ENCODE data around the gene CCDC77.
"Not testable (repeated sequence)": the region's sequence is repeated elsewhere in the genome, so short reads cannot be mapped to it uniquely, and the experiment has no call there.

Gene CCDC77

DNA sequence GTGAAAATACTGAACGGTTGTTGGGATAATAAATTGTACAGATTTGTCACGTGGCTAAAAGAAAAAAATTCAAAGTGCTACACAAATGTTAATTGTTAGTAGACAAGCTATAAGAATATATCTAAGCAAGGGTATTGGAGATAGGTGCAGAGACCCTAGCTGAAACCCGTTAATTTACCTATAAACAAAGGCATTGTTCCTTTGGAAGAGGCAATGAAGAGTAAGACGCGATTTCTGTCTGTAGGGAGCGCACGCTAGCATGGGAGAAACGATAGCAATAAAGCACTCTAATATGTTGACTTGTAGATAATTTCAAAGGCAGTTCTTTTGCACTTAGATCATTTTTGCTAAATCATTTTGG, 565 bp downstream of the CCDC77 start:
- H3K4me1 ChIP-seq, result peaks cover 10% of the 10 kb centered on the region; the same call in 1 of the 2 replicates
- no peaks in the 10 kb centered on the region for H3K9me3 ChIP-seq
- H3K36me3 ChIP-seq, result peaks cover 7% of the 10 kb centered on the region
- peak; percentile 42 for DNase-seq
- peak overlapping the region; percentile 97 for H3K4me3 ChIP-seq (ENCODE audit: low read depth, low read length)
- TF ChIP-seq, protein P1, sequence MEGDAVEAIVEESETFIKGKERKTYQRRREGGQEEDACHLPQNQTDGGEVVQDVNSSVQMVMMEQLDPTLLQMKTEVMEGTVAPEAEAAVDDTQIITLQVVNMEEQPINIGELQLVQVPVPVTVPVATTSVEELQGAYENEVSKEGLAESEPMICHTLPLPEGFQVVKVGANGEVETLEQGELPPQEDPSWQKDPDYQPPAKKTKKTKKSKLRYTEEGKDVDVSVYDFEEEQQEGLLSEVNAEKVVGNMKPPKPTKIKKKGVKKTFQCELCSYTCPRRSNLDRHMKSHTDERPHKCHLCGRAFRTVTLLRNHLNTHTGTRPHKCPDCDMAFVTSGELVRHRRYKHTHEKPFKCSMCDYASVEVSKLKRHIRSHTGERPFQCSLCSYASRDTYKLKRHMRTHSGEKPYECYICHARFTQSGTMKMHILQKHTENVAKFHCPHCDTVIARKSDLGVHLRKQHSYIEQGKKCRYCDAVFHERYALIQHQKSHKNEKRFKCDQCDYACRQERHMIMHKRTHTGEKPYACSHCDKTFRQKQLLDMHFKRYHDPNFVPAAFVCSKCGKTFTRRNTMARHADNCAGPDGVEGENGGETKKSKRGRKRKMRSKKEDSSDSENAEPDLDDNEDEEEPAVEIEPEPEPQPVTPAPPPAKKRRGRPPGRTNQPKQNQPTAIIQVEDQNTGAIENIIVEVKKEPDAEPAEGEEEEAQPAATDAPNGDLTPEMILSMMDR (IDR thresholded peaks at IDR 0.05; ENCODE audit: low read depth, low read length), result peak; percentile 41
- H3K27me3 ChIP-seq, result no peaks in the 10 kb centered on the region

DNA sequence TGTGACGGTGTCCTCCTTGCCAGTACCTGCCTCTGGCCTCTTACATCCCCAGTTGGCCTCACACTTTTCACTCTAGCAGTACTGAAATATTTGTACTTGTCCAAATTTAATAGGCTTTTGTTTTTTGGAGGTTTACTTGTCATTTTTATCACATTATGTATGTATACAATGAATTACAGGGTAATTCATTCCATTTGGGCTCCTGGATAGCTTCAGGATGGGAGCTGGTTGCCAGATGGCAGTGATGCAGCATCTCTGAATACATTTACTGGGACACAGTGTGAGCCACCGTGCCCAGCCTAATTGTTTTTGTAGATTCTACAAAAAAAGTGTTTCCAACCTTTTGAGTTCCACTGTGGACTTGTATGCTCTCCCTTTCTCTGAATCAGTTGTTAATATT, 13.4 kb downstream of the CCDC77 start:
- H3K9me3 ChIP-seq, result no peaks in the 10 kb centered on the region
- no peak for DNase-seq
- H3K4me1 ChIP-seq, result no peaks in the 10 kb centered on the region
- TF ChIP-seq, protein P1 (IDR thresholded peaks at IDR 0.05; ENCODE audit: low read depth, low read length), result no peak
- H3K27me3 ChIP-seq, result no peaks in the 10 kb centered on the region
- no peak overlapping the region for H3K4me3 ChIP-seq (ENCODE audit: low read depth, low read length)
- peaks cover 62% of the 10 kb centered on the region for H3K36me3 ChIP-seq

DNA sequence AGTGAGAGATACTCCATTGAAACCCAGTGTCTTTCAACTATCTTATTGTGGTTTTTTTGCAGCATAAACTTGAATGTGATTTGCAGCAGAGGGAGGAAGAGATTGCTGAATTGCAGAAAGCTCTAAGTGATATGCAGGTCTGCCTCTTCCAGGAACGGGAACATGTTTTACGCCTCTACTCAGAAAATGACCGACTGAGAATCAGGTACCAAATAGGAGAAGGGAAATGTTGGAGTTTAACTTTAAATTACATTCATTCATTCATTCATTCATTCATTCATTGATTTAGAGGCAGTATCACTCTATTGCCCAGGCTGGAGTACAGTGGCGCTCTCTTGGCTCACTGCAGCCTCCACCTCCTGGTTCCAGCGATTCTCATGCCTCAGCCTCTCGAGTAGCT, 17.0 kb downstream of the CCDC77 start:
- H3K27me3 ChIP-seq, result no peaks in the 10 kb centered on the region
- TF ChIP-seq, protein P1 (IDR thresholded peaks at IDR 0.05; ENCODE audit: low read depth, low read length), result no peak
- H3K9me3 ChIP-seq, result no peaks in the 10 kb centered on the region
- no peak for DNase-seq
- no peak overlapping the region for H3K4me3 ChIP-seq (ENCODE audit: low read depth, low read length)
- no peaks in the 10 kb centered on the region for H3K4me1 ChIP-seq
- peaks cover 52% of the 10 kb centered on the region for H3K36me3 ChIP-seq

DNA sequence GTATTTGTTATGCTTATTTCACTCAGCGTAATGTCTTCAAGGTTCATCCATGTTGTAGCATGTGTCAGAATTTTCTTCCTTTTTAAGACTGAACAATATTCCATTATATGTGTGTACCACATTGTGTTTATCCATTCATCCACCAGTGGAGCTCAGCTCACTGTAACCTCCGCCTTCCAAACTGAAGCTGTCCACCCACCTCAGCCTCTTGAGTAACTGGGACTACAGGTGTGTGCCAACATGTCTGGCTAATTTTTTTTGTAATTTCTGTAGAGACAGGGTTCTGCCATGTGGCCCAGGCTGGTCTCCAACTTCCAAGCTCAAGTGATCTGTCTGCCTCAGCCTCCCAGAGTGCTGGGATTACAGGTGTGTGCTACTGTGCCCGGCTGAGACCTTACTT, 21.1 kb downstream of the CCDC77 start:
- Histone ChIP-seq H3K4me1 (no peaks in the 10 kb centered on the region), H3K36me3 (peaks cover 36% of the 10 kb centered on the region), H3K4me3 (ENCODE audit: low read depth, low read length) (no peak overlapping the region), H3K9me3 (no peaks in the 10 kb centered on the region), H3K27me3 (no peaks in the 10 kb centered on the region)
- no peak for DNase-seq
- TF ChIP-seq, protein P1 (IDR thresholded peaks at IDR 0.05; ENCODE audit: low read depth, low read length), result no peak

DNA sequence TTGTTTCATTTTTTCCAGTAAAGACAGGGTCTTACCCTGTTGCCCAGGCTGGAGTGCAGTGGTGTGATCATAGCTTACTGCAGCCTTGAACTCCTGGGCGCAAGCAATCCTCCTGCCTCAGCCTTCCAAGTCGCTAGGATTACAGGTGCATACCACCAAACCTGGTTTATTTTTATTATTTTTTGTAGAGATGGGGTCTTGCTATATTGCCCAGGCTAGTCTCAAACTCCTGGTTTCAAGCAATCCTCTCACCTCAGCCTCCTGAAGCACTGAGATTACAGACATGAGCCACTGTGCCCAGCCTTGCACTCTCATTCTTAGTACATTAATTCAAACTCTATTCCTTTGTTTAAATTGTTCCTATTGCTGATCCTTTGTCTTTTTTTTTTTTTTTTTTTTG, 34.3 kb downstream of the CCDC77 start:
- peaks cover 70% of the 10 kb centered on the region for H3K36me3 ChIP-seq
- DNase-seq, result not testable (repeated sequence)

DNA sequence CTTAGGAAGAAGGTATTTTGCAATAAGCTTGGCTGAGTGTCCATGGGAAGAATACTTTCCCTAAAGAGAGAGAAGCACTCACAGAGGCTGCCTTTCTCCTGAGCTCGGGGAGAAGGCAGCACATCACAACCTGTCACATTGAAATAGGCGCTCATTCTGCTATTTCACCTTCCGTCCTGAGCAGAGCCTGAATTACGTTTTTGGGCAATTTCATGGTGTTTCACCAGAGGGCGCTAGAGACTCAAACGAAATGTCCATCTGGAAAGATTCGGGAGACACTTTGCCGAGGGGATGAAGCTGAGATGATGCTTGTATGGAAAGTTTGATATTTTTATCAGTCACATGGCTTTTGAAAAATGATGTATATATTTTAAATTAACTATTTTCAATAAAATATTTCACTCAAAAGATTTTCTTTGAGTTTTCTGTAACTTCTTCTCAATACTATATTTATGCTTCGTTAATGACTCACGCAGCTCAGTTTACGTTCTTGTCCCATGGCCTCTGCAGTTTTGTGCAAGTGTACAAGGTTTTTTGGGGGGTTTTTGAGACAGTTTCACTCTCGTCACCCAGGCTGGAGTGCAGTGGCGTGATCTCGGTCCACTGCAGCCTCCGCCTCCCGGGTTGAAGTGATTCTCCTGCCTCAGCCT, 40.9 kb downstream of the CCDC77 start:
- peak; percentile 54 for DNase-seq
- H3K36me3 ChIP-seq, result peaks cover 34% of the 10 kb centered on the region
- H3K4me1 ChIP-seq, result no peaks in the 10 kb centered on the region
- H3K4me3 ChIP-seq (ENCODE audit: low read depth, low read length), result no peak overlapping the region
- TF ChIP-seq, protein P1 (IDR thresholded peaks at IDR 0.05; ENCODE audit: low read depth, low read length), result peak; percentile 89
- no peaks in the 10 kb centered on the region for H3K9me3 ChIP-seq
- H3K27me3 ChIP-seq, result no peaks in the 10 kb centered on the region

More for the DNA sequence above, 34.3 kb downstream of the CCDC77 start:
- H3K27me3 ChIP-seq; H3K4me1 ChIP-seq; H3K4me3 ChIP-seq (ENCODE audit: low read depth, low read length); H3K9me3 ChIP-seq: not testable (repeated sequence)
